GM12873 (cell line): ENCODE results near the gene DEFB129.

Experiments used
- TF ChIP-seq, protein P1 (sequence below): IDR thresholded peaks from 2 replicates; pipeline ENCODE4 v1.5.1; 2012; ENCODE audit warnings: low read depth, mild to moderate bottlenecking, moderate library complexity, low read length, control low read depth; ENCODE audit not compliant: insufficient read depth; ENCODE audit errors: missing control alignments

The DEFB129 gene

DNA sequence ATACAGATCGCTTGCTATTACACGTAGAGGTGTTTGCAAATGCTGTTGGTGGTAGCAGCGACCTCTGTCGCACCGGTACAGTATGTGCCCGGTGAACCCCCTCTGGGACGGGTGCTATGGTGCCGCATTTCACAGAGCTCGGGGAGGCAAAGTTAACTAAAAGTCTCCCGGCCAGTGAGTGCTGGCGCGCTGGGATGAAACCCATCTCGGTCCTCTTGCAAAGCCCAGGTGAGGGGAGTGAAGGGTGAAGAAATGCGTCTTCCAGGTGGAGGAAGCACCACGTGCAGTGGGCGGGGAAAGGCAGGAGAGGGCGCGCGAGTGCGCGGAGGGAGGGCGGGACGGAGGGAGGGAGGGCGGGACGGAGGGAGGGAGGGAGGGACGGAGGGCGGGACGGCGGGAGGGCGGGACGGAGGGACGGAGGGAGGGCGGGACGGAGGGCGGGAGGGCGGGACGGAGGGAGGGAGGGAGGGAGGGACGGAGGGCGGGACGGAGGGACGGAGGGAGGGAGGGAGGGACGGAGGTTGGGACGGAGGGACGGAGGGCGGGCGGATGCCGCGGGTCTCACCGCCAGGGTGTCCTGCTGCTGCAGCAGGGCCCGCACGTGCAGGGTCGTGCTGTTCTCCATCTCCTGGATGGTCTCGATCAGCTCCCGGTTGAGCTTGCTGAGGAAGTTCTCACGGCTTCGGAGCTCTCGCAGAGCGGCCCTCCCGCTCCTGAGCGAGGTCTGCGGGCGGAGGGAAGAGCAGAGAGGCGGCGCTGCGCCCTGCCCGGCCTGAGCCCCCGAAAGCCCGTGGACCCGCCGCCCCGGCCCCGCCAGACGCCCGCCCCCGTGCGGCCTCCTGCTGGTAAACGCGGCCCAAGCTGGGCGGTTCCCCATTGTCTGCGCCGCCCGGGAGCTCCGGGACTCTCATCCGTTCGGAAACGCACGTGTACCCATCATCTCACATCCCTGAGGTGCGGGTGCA lies 51.8 kb downstream of the DEFB129 start:
- TF ChIP-seq, protein P1, sequence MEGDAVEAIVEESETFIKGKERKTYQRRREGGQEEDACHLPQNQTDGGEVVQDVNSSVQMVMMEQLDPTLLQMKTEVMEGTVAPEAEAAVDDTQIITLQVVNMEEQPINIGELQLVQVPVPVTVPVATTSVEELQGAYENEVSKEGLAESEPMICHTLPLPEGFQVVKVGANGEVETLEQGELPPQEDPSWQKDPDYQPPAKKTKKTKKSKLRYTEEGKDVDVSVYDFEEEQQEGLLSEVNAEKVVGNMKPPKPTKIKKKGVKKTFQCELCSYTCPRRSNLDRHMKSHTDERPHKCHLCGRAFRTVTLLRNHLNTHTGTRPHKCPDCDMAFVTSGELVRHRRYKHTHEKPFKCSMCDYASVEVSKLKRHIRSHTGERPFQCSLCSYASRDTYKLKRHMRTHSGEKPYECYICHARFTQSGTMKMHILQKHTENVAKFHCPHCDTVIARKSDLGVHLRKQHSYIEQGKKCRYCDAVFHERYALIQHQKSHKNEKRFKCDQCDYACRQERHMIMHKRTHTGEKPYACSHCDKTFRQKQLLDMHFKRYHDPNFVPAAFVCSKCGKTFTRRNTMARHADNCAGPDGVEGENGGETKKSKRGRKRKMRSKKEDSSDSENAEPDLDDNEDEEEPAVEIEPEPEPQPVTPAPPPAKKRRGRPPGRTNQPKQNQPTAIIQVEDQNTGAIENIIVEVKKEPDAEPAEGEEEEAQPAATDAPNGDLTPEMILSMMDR: no peak
